HEK293T (cell line): ENCODE results near the gene CYGB.

Experiments used
- CTCF ChIA-PET: fragments of 350-600 bp; formaldehyde crosslinking; extraction: SDS; loops from one replicate; lab custom pipeline; 2021; ENCODE audit warnings: antibody characterized with exemption, inconsistent platforms; lab: Yijun Ruan, JAX
- POLR2A ChIA-PET: fragments of 350-600 bp; formaldehyde crosslinking; extraction: SDS; loops from one replicate; lab custom pipeline; 2020; ENCODE audit warnings: antibody characterized with exemption, inconsistent platforms; lab: Yijun Ruan, JAX
- DNase-seq: peaks from one replicate; pipeline ENCODE4 v3.0.0; 2012; ENCODE audit warnings: mixed read lengths; ENCODE audit errors: extremely low spot score
- ARNT ChIP-seq: fragments of 450-650 bp; IDR thresholded peaks from 2 replicates; pipeline ENCODE4 v1.6.1; 2017; ENCODE audit warnings: mild to moderate bottlenecking
- BHLHE40 ChIP-seq: fragments of 450-650 bp; IDR thresholded peaks from 2 replicates; pipeline ENCODE4 v1.6.1; 2016; ENCODE audit warnings: mild to moderate bottlenecking, moderate library complexity, borderline replicate concordance
- CTBP1 ChIP-seq: fragments of 450-650 bp; IDR thresholded peaks from 2 replicates; pipeline ENCODE4 v1.6.1; 2016; ENCODE audit warnings: borderline replicate concordance
- ELF4 ChIP-seq: fragments of 450-650 bp; IDR thresholded peaks from 2 replicates; pipeline ENCODE4 v1.6.1; 2017; ENCODE audit warnings: antibody characterized with exemption
- FOXA1 ChIP-seq: fragments of 450-650 bp; IDR thresholded peaks from 2 replicates; pipeline ENCODE4 v1.6.1; 2016; ENCODE audit warnings: mild to moderate bottlenecking
- FOXK2 ChIP-seq: fragments of 450-650 bp; IDR thresholded peaks from 2 replicates; pipeline ENCODE4 v1.6.1; 2016; ENCODE audit warnings: mild to moderate bottlenecking
- FOXM1 ChIP-seq: fragments of 450-650 bp; IDR thresholded peaks from 2 replicates; pipeline ENCODE4 v1.6.1; 2017; ENCODE audit warnings: mild to moderate bottlenecking, borderline replicate concordance
- HDGF ChIP-seq: fragments of 450-650 bp; IDR thresholded peaks from 2 replicates; pipeline ENCODE4 v1.6.1; 2017; ENCODE audit warnings: antibody characterized with exemption, borderline replicate concordance
- L3MBTL2 ChIP-seq: fragments of 450-650 bp; conservative IDR thresholded peaks from 2 replicates; pipeline ENCODE4 v1.6.1; 2016; ENCODE audit warnings: mild to moderate bottlenecking
- LEF1 ChIP-seq: fragments of 450-650 bp; IDR thresholded peaks from 2 replicates; pipeline ENCODE4 v1.6.1; 2017; ENCODE audit warnings: mild to moderate bottlenecking, borderline replicate concordance
- NFRKB ChIP-seq: fragments of 450-650 bp; IDR thresholded peaks from 2 replicates; pipeline ENCODE4 v1.6.1; 2016; ENCODE audit warnings: mild to moderate bottlenecking, moderate library complexity
- SP1 ChIP-seq: fragments of 450-650 bp; IDR thresholded peaks from 2 replicates; pipeline ENCODE4 v1.6.1; 2017
- SUZ12 ChIP-seq: fragments of 450-650 bp; IDR thresholded peaks from 2 replicates; pipeline ENCODE4 v1.6.1; 2016; ENCODE audit warnings: mild to moderate bottlenecking
- TARDBP ChIP-seq: fragments of 450-650 bp; IDR thresholded peaks from 2 replicates; pipeline ENCODE4 v1.6.1; 2016
- ZNF384 ChIP-seq: fragments of 450-650 bp; IDR thresholded peaks from 2 replicates; pipeline ENCODE4 v1.6.1; 2016
- TF ChIP-seq, protein P1 (sequence below): fragments of 450-650 bp; IDR thresholded peaks from 2 replicates; pipeline ENCODE4 v1.6.1; 2016

CYGB gene

DNA sequence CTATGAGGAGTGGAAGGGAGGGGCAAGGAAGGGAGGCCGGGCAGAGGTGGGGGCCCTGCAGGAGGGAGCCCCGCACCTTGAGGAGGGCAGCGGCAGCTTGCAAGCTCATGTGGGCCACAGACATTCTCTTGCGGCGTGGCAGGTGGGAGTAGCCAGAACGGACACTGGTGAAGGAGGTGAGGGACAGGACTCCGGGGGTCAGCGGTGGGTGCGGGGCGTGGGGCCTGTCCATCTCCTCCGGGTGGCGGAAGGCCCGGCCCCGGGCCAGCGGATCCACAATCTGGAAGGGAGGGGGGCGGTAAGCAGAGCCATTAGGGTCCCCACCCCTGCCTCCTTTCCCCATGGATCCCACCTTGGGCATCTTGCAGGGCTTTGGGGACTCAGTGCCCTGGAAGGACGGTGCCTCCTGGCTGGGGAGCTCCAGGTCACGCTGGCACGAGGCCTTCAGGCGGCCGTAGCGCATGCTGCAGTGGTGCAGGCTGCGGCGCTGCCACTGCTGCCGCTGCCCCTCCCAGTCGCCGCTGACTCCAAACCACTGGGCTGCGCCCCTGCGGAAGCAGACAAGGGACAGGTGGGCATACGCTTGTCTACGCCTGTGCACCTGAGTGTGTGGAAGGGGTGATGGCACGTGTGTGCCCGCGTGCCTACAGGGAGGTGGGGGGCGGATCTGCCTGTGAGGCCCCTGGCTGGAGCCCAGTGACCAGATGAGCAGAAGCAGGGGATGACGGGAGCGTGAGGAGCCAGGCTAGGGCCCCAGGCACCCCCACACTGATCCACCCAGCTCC is 58.6 kb downstream of the CYGB start:
- ChIA-PET CTCF (interaction anchor here (0.7 to 0.9 kb wide), 2 partner anchors 28 to 29 kb away, joined by 3 to 4 read pairs; no protein-coding TSS in a partner anchor), POLR2A (interaction anchor here (0.7 kb wide), 1 partner anchor 26 kb away, joined by 3 read pairs; the partner anchor contains the start of gene UBE2O)
- no peak for DNase-seq
- TF ChIP-seq BHLHE40 (no peak), TARDBP (no peak), CTBP1 (no peak), FOXK2 (no peak), SP1 (no peak), NFRKB (no peak), HDGF (no peak), ELF4 (no peak), L3MBTL2 (no peak), LEF1 (no peak), FOXA1 (no peak), FOXM1 (no peak), SUZ12 (no peak), ARNT (no peak), ZNF384 (no peak)
- TF ChIP-seq, protein P1, sequence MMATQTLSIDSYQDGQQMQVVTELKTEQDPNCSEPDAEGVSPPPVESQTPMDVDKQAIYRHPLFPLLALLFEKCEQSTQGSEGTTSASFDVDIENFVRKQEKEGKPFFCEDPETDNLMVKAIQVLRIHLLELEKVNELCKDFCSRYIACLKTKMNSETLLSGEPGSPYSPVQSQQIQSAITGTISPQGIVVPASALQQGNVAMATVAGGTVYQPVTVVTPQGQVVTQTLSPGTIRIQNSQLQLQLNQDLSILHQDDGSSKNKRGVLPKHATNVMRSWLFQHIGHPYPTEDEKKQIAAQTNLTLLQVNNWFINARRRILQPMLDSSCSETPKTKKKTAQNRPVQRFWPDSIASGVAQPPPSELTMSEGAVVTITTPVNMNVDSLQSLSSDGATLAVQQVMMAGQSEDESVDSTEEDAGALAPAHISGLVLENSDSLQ = no peak

GRCh38 chr17:76478097-76478496 is 59.4 kb downstream of the CYGB start:
- CTCF ChIA-PET = interaction anchor here (0.9 kb wide), 1 partner anchor 30 kb away, joined by 3 read pairs; no protein-coding TSS in a partner anchor
- no peak for DNase-seq
- TF ChIP-seq ARNT = no peak
- TF ChIP-seq CTBP1 = no peak
- no peak for TF ChIP-seq HDGF
- TF ChIP-seq TARDBP = no peak
- TF ChIP-seq ZNF384 = no peak
- no peak for TF ChIP-seq NFRKB
- TF ChIP-seq FOXK2 = no peak
- TF ChIP-seq SP1 = no peak
- TF ChIP-seq BHLHE40 = no peak
- TF ChIP-seq ELF4 = no peak
- TF ChIP-seq FOXA1 = no peak
- TF ChIP-seq L3MBTL2 = no peak
- POLR2A ChIA-PET = interaction anchor here (0.7 kb wide), 1 partner anchor 25 kb away, joined by 3 read pairs; the partner anchor contains the start of gene UBE2O

DNA sequence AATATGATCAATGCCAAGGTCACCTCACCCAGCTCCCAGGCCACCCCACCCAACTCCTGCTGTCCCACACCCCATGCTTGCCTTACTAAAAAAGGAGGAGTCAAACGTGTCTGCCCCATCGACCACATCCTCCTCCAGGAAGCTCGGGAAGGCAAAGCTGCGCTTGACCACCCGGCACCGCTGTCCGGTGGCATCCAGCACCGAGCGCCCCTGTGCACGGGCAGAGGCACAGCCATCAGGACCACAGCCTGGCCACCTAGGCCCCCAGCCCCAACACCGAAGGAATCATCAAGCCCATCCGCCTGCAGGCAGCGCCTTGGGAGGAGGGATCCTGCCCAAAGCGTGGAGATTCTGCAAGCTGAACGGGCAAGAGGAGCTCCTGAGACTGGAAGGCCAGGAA is 59.9 kb downstream of the CYGB start:
- no peak for TF ChIP-seq ZNF384
- no peak for TF ChIP-seq NFRKB
- no peak for TF ChIP-seq L3MBTL2
- TF ChIP-seq ARNT = no peak
- no peak for TF ChIP-seq SP1
- TF ChIP-seq SUZ12 = no peak
- no peak for TF ChIP-seq FOXA1
- no peak for TF ChIP-seq TARDBP
- no peak for TF ChIP-seq CTBP1
- DNase-seq = no peak
- POLR2A ChIA-PET = no interaction called here
- CTCF ChIA-PET = interaction anchor here (2.3 kb wide), 1 partner anchor 11 kb away, joined by 8 read pairs; the partner anchor contains the start of gene AANAT
